ENCODE measurements around the gene OR2K2.
"Not testable (repeated sequence)": the region's sequence is repeated elsewhere in the genome, so short reads cannot be mapped to it uniquely, and the experiment has no call there.

OR2K2 gene, protein sequence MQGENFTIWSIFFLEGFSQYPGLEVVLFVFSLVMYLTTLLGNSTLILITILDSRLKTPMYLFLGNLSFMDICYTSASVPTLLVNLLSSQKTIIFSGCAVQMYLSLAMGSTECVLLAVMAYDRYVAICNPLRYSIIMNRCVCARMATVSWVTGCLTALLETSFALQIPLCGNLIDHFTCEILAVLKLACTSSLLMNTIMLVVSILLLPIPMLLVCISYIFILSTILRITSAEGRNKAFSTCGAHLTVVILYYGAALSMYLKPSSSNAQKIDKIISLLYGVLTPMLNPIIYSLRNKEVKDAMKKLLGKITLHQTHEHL

DNA sequence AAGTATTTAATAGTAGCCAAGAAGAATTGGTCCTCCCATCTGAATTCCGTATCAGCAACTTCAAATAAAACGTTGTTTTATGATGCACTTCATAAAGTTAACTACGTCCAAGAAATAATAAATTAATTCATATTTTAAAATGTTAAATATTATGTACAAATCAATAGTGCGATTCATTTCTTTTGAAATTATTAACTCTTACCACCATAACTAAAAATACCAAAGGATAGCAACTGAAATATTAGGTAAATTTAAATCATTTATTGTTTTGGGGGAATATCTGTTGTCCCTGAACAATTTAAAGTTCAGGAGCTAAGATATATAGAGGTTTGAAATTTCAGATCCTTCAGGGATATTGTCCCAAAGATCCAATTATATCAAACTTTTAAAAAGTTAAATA, at the start of gene OR2K2:
TSS of gene OR2K2 (minus strand) at position 101 of the 400 bp plus-strand sequence. CDS start 1,791 bp downstream, outside the sequence.
- no peak for FAIRE-seq

DNA sequence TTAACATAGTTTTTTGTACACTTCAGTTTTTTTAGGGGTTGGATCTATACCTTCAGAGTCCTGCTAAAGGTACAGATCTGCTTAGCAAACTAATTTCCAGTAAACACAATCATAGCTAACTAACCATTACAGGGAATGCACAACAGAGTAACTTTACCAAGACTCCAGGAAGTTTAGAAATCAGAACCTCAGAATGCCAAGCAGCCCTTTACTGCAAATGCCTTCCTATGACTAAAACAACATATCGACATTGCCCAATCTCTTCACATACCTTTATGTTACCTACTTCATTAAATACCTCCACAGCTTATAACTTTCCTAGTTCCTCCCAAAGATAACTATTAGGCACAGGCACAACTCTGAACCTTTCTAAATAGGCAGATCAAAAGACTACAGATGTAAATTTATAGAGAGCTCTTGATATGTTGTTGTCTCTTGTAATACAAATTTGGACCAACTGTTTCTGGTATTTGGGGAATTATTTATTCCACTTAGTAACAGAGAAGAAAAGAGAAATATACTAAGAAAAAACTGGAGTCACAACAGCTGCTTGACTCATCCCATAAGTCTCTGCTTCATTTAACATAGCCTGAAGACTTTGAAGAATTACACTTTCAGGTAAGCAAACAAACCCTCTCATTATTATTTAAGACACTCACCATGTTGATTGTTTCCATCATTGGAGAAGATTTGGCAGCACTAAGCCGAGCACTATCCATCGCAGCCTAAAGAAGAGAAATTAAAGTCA, 46.0 kb upstream of the OR2K2 start:
- no peak for FAIRE-seq

DNA sequence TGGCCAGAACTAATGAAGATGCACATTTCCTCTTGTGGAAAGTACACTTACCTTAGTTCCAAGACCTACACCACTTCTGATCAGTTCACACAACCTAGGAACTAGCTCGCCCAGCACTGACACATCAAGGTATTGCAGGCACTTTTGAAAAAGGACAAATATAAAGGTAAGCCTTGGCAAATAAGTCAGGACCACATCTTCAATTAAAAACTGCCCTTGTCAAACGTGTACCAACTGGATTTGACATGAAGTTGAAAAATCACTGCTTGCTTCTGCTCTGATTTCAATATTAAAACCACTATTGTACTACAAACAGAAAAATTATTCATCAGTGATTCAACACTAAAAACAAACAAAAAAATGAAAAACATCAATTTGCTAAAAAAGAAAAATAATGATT, 45.0 kb upstream of the OR2K2 start:
- no peak for FAIRE-seq

DNA sequence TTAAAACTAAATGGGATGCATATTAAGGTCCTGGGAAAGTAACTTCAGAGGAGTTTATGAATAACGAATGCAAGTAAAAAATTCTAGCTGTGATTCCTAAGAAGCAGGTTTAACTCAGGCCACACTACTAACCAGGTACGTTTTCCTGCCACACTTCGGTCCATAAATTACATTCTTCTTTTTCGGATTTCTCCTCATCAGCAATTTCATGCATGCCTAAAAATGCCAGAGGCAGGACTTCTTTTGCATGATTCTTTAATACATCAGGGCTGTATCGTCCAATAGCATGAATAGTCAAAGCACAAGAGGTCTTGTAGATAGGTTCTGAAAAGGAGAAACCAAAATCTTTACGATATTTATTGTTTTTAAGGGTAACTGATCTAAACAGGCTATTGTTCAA, 42.3 kb upstream of the OR2K2 start:
- no peak for FAIRE-seq

DNA sequence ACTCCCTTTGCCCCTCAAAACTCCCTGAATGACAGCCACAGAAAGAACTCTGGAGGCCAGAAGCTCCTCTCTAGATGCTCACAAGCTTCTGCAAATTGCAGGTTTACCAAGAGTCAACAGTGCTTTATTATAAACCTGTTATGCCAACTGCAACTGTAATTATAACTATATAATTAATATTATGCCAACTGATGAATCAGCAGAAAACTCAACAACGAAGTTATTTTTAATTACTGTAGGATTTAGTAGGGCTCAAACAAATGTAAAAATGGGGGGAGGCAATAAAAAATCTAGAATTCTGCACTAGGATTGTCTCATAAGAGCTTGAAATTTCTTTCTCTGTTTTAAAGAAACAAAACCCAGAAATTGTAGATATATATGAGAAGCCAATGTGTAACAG, 37.0 kb upstream of the OR2K2 start:
- FAIRE-seq = no peak

DNA sequence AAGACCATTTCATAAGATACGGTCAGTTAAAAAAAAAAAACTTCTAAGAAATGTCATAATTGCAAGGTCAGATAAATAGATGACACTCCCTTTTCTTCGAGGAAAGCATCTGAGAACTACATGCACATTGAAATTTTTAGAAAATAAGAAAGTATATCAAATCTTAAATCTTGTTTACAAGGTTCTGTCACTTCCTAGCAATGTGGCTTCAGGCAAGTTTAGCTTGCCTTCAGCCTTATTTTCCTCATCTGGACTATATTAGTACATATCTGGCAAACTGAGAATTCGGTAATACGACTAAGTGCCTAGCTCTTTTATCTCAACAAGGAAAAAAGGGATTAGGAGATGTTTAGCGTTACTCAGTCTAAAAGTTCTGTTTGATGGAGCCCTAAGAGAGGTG, 32.5 kb upstream of the OR2K2 start:
- FAIRE-seq = no peak

DNA sequence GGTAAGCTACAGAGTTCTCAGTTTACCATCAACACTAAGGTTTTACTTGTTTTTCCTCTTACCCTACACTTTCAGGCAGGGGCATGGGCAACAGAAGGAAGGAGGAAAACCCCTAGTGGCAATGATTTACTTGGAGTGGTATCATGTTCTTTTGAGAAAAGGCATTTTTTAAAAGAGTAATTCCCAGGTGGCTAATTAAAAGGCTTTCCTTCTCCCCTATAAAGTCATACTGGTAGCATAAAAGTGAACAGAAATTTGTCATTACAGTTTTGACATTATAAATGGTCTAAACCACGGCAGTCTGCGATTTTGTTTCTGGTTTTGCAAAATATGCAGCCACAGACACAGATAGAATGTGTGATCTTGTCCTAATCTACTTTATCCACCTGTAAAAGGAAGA, 30.9 kb upstream of the OR2K2 start:
- no peak for FAIRE-seq

DNA sequence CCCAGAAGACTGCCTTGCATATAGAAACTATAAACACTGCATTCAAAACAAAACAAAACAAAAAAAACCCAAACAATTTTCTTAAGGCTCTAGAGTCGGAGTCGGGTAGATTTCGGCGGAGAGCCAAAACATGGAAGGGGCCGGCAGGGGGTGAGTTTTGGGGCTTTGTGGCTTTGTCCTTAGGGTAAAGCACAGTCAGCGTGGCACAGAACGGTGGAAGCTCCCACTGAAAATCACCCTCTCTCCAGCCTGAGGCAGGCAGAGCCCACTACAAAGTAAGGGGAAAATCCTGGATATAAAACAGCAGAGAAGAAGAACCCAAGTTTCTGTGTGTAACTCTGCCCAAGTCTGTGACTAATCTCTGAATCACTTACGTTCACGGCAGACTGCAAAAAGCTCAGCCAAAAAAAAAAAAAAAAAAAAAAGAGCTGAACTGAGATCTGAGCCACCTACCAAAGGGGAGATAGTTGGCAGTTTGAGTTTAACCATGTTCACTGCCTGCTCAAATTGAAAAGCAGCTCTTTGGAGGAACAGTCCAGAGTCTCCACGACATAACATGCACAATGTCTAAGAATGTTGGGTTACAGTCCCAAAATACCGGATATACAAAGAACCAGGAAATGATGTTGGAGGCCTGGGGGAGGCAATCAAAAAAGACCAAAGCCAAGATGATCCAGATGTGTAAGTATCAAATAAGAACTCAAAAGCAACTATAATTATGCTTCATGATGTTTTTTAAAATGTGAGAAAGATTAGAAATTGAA, 26.6 kb upstream of the OR2K2 start:
- FAIRE-seq = no peak

DNA sequence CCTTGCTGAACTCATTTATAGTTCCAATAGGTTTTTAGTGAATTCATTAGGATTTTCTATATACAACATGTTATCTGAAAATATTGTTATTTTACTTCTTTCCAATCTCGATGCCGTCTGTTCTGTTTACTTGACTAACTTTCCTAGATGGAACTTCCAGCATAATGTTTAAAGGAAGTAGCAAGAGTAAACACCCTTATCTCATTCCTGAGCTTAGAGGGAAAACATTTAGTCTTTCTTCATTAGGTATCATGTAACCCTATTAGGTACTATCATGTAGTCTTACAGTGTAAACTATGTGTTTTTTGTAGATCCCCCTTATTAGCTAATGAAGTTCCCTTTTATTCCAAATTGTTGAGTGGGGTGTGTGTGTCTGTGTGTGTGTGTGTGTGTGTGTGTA, 22.5 kb upstream of the OR2K2 start:
- peak; percentile 60 for FAIRE-seq

DNA sequence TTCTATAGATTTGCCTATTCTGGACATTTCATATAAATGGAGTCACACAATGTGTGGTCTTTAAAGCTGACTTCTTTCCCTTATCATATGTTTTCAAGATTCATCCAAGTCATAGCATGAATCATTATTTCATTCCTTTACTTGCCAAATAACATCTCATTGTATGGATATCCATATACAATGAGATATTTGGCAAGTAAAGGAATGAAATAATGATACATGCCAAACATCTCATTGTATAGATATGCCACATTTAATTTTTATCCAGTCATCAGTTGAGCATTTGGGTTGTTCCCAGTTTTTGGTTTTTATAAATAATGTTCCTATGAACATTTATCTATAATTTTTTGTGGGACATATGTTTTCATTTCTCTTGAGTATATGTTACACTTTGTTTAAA, 20.5 kb upstream of the OR2K2 start:
- FAIRE-seq = no peak

DNA sequence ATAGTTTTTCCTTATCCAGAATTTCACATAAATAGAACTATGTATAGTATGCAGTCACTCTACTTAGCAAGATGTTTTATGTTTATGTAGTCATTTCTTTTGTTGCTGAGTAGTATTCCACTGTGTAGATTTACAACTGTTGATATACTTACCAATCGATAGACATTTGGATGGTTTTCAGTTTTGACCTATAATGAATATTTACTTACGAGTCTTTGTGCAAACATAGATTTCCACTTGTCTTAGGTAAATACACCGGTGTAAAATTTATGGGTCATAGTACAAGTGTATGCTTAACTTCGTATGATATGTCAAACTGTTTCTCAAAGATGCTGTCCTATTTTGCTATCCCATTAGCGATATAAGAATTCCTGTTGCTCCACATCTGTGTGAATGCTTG, 19.7 kb upstream of the OR2K2 start:
- no peak for FAIRE-seq

DNA sequence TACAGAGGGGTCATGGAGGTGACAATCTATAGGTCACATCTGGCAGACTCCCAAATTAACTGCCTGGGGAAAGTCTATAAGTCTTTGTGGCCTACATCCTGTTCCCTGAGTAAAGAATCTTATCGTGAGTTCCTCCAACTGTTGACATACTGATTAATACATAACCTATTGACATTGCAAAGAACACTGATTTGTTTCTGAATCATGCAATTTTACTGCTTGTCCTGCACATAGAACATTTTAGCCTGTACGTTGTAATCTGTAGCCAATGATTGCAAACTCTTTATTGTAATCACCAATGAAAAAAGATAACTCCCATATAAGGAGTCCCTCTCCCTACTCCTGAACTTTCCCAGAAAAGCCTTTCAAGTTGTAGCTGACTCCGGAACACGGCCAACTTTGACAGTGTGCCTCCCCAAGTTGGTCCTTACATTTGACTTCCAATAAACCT, 18.8 kb upstream of the OR2K2 start:
- FAIRE-seq = no peak

DNA sequence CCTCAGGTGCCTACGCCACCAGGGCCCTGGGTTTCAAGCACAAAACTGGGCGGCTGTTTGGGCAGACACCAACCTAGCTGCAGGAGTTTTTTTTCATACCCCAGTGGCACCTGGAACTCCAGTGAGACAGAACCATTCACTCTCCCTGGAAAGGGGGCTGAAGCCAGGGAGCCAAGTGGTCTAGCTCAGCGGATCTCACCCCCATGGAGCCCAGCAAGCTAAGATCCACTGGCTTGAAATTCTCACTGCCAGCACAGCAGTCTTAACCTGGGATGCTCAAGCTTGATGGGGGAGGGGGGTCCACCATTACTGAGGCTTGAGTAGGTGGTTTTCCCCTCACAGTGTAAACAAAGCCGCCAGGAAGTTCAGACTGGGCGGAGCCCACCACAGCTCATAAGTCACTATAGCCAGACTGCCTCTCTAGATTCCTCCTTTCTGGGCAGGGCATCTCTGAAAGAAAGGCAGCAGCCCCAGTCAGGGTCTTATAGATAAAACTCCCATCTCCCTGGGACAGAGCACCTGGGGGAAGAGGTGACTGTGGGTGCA, 4.4 kb upstream of the OR2K2 start:
- FAIRE-seq = not testable (repeated sequence)

DNA sequence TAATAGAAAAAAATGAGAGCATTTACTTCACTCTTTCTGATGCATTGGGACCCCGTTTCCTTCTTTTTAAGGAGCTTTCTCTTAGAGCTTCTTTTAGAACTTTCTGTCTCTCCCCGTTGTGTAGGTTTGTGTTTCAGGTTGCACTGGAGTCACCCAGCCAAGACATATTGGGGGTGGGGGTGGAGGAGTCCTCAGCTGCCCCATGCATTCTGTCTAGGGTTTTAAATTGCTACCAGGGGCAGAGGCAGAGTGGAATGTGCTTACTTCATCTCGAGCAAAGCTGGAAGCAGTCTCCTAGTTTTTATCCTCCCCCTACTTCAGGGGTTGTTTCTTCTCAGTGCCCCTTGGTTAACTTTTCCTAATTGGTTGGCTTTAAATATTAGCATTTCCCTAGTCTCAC, 9.4 kb downstream of the OR2K2 start:
- FAIRE-seq = no peak

DNA sequence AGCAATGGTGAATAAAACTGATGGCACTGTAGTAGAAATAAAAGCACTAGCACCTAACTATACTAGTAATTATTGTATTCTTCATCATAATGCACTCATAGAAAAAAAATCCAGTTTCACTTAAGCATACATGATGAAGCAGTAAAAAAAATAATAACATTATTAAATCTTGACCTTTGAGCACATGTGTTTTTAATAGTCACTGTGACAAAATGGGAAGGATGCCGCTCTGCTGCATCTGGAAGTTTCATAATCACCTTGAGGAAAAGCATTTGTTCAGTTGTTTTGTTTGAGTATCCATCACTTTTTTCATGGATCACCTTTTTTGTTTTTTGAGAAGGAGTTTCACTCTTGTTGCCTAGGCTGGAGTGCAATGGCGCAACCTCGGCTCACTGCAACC, 13.2 kb downstream of the OR2K2 start:
- no peak for FAIRE-seq

DNA sequence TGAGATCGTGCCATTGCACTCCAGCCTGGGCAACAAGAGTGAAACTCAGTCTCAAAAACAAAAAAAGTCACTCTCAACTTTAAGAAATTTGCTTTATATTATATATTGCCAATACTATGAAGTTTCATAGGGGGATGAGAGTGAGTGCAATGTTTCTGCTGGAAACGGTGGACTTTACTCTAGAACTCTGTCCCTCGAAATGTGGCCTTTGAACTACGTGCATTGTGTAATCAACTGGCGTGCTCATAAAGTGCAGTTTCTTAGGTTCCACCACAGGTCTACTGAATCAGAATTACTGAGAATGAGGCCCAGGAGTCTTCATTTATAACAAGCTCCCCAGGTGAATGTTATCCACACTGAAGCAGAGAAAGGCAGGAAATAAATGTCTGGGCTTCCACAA, 24.1 kb downstream of the OR2K2 start:
- no peak for FAIRE-seq

DNA sequence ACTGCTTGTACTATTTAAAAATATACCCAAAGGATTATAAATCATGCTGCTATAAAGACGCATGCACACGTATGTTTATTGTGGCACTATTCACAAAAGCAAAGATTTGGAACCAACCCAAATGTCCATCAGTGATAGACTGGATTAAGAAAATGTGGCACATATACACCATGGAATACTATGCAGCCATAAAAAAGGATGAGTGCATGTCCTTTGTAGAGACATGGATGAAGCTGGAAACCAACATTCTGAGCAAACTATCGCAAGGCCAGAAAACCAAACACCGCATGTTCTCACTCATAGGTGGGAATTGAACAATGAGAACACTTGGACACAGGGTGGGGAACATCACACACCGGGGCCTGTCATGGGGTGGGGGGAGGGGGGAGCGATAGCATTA, 26.0 kb downstream of the OR2K2 start:
- FAIRE-seq = not testable (repeated sequence)

DNA sequence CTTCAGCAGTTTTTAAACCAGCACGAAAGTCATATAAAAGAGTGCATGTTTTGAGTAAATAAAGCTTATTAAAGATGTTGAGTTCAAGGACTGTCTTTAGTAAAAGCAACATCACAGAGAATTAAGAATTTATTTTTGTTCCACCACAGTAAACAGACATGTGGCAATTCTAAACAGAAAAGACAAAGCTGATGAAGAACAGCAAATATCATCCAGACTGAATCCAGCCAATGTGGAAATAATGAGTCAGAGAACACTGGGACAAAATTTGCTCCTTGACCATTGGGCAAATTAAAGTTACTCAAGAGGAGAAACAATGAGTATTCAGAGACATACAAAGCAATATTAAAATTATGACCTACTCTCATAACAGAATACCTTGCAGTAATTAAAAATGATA, 28.8 kb downstream of the OR2K2 start:
- FAIRE-seq = no peak

DNA sequence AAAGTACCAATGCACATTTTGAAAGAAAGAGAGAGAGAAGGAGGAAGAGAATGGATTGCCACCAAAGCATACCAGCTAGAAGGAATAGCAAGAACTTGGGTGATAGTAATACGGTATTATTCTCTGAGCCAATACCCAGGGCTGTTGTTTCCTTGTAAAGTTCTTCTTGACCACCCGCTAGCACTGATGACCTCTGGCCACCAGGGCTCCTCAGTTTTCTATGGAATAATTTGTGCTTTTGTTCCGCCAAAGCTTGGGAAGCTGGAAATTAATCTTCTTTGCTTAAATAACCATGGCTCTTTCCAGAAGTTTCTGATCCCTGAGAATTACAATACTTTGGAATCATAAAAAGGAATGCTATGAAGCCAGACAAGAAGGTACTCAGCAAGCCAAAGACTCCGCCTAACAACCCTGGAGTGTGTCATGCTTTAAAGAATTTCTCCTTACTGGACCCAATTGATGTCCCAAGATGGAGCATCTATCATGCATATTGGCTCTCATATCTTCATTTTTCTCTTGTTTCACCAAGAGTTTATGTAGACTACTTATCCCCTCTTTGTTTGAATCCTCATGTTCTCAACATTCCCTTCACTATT, 29.8 kb downstream of the OR2K2 start:
- FAIRE-seq = no peak

DNA sequence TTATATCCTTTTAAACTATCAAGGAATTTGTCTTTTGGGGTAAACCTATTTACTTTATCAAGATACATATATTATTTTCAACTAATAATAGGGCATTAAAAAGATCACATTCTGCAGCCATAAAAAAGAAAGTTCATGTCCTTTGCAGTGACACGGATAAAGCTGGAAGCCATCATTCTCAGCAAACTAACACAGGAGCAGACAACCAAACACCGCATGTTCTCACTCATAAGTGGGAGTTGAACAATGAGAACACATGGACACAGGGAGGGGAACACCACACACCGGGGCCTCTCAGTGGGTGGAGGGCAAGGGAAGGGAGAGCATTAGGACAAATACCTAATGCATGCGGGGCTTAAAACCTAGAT, 30.4 kb downstream of the OR2K2 start:
- FAIRE-seq = not testable (repeated sequence)

DNA sequence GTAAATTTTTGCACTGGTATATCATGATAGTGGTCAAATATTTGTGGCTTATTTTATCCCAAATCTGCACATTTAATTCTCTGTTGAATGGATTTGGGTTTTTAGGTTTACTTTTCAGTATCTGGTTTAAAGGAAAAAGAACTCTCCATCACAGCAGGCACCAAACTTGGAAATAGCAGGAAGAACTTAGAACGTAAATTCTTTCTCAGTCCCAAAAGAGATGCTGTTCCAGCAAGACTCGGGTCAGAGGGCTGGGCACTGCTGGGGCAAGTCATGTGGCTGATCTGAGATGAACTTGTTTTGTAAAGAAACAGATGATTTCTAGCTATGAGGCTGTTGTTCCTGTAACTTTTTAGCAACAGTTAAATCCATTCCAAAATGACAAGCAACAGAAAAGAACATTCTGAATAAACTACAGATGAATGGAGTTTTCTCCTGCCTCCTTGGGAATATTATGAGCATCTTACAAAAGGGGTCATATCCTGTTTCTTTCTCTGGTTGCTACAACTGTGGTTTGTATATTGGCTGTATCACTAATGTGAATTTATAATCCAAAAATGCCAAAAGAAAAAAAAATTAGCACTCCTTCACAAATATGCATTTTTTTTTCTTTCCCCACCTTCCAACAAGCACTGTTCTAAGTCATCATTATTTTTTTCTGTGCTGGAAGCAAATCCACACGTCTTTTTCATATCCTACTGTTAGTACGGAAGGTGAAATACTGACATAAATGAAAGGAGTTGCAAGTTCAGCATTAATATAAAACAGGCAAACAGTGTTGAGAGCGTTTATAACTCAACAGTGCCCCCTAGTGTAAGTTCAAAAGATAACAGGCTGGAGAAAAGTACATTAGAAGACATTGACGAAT, 31.1 kb downstream of the OR2K2 start:
- peak; percentile 97 for FAIRE-seq

DNA sequence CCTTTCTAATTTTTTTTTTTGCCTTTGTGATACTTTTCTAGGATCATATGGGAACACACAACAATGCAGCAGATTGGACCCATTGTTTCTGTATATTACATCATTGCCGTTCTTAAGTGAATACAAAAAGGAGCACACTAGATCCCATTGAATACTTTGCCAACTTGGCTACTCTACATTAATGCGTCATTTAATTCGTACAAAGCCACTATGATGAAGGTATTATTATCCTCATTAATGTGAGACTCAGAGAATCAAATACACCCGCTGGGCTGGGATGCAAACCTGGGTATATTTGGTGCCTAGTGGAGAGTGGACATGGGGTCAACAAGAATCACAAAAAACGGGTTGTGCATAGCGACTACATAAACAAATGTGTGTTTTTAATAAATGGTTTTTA, 31.9 kb downstream of the OR2K2 start:
- FAIRE-seq = no peak
